ENCODE results near the gene FTO. TPM values are rescaled to one million over a fixed set of nuclear protein-coding genes. Genes with fewer than 3 reads are reported as not detected.

The FTO gene
- total RNA-seq, 1 donor from 2014 or later, result 110 TPM

- no peak overlapping the region for H2AFZ ChIP-seq (replicated peaks)
- Mint-ChIP-seq H3K27ac (no peak overlapping the region), H3K4me3 (no peak overlapping the region), H3K4me1 (peaks cover 6% of the 10 kb centered on the region), H3K36me3 (peaks cover 3% of the 10 kb centered on the region), H3K27me3 (ENCODE audit: insufficient read depth, low read depth) (no peaks in the 10 kb centered on the region), H3K9me3 (peaks cover 9% of the 10 kb centered on the region)
- peaks cover 7% of the 10 kb centered on the region for H3K36me3 ChIP-seq
- peaks cover 22% of the 10 kb centered on the region for H3K4me1 ChIP-seq
- no peak overlapping the region for H3K4me3 ChIP-seq
- no peak overlapping the region for H3K27ac ChIP-seq
- TF ChIP-seq EZH2phosphoT487 (IDR thresholded peaks at IDR 0.05) (no peak), EZH2 (IDR thresholded peaks at IDR 0.05) (no peak)
- TF ChIP-seq, protein P1, sequence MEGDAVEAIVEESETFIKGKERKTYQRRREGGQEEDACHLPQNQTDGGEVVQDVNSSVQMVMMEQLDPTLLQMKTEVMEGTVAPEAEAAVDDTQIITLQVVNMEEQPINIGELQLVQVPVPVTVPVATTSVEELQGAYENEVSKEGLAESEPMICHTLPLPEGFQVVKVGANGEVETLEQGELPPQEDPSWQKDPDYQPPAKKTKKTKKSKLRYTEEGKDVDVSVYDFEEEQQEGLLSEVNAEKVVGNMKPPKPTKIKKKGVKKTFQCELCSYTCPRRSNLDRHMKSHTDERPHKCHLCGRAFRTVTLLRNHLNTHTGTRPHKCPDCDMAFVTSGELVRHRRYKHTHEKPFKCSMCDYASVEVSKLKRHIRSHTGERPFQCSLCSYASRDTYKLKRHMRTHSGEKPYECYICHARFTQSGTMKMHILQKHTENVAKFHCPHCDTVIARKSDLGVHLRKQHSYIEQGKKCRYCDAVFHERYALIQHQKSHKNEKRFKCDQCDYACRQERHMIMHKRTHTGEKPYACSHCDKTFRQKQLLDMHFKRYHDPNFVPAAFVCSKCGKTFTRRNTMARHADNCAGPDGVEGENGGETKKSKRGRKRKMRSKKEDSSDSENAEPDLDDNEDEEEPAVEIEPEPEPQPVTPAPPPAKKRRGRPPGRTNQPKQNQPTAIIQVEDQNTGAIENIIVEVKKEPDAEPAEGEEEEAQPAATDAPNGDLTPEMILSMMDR (IDR thresholded peaks at IDR 0.05), result no peak
- H3K27me3 ChIP-seq, result no peaks in the 10 kb centered on the region
- H3K9me3 ChIP-seq (ENCODE audit: low read depth), result peaks cover 4% of the 10 kb centered on the region
- no peak overlapping the region for H3K4me2 ChIP-seq
- no peak for DNase-seq (ENCODE audit: low spot score)
- no peak overlapping the region for H3K9ac ChIP-seq
- H4K20me1 ChIP-seq (ENCODE audit: low read depth), result no peaks in the 10 kb centered on the region
- no peaks in the 10 kb centered on the region for H3F3A ChIP-seq (ENCODE audit: low read depth)
- H3K79me2 ChIP-seq (ENCODE audit: low read depth), result peaks cover 65% of the 10 kb centered on the region
Measured at GRCh38 chr16:53805752-53806151, 101.8 kb downstream of the FTO start.

GRCh38 chr16:53809088-53809932 lies 105.4 kb downstream of the FTO start:
- H3K27me3 ChIP-seq, result no peaks in the 10 kb centered on the region
- Mint-ChIP-seq H3K36me3 (no peaks in the 10 kb centered on the region), H3K9me3 (no peaks in the 10 kb centered on the region), H3K27ac (no peak overlapping the region), H3K4me1 (peaks cover 6% of the 10 kb centered on the region), H3K4me3 (no peak overlapping the region), H3K27me3 (ENCODE audit: insufficient read depth, low read depth) (no peaks in the 10 kb centered on the region)
- no peak overlapping the region for H3K4me2 ChIP-seq
- H3F3A ChIP-seq (ENCODE audit: low read depth), result no peaks in the 10 kb centered on the region
- H4K20me1 ChIP-seq (ENCODE audit: low read depth), result no peaks in the 10 kb centered on the region
- H3K36me3 ChIP-seq, result no peaks in the 10 kb centered on the region
- peaks cover 22% of the 10 kb centered on the region for H3K4me1 ChIP-seq
- no peak overlapping the region for H2AFZ ChIP-seq (replicated peaks)
- no peak for DNase-seq (ENCODE audit: low spot score)
- no peak overlapping the region for H3K27ac ChIP-seq
- peaks cover 34% of the 10 kb centered on the region for H3K79me2 ChIP-seq (ENCODE audit: low read depth)
- no peak overlapping the region for H3K4me3 ChIP-seq
- no peak overlapping the region for H3K9ac ChIP-seq
- TF ChIP-seq, protein P1 (IDR thresholded peaks at IDR 0.05), result no peak
- TF ChIP-seq EZH2 (IDR thresholded peaks at IDR 0.05) (no peak), EZH2phosphoT487 (IDR thresholded peaks at IDR 0.05) (no peak)
- no peaks in the 10 kb centered on the region for H3K9me3 ChIP-seq (ENCODE audit: low read depth)

DNA sequence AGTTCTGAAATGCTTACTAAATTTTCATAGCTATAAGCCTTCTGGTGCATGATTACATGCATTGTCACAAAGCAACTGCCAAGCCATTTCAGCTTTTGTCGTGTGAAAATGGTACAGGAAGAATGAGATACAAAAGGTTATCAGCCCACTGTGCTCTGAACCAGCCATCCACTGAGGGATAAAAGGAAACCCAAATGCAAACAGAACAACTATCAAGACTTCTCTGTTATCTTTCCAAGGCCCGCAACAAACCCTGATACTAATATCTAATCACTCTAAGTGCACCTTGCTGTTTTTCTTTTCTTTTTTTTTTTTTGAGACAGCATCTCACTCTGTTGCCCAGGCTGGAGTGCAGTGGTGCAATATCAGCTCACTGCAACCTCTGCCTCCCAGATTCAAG lies 109.0 kb downstream of the FTO start:
- Mint-ChIP-seq H3K4me3 (no peak overlapping the region), H3K27me3 (ENCODE audit: insufficient read depth, low read depth) (no peaks in the 10 kb centered on the region), H3K9me3 (no peaks in the 10 kb centered on the region), H3K36me3 (peaks cover 17% of the 10 kb centered on the region), H3K27ac (no peak overlapping the region), H3K4me1 (no peaks in the 10 kb centered on the region)
- Histone ChIP-seq H3K4me1 (peaks cover 8% of the 10 kb centered on the region), H3F3A (ENCODE audit: low read depth) (no peaks in the 10 kb centered on the region), H3K36me3 (no peaks in the 10 kb centered on the region), H4K20me1 (ENCODE audit: low read depth) (no peaks in the 10 kb centered on the region), H3K27me3 (no peaks in the 10 kb centered on the region), H3K79me2 (ENCODE audit: low read depth) (peaks cover 12% of the 10 kb centered on the region), H3K27ac (no peak overlapping the region), H3K4me3 (no peak overlapping the region), H2AFZ (replicated peaks) (no peak overlapping the region), H3K9me3 (ENCODE audit: low read depth) (no peaks in the 10 kb centered on the region), H3K9ac (no peak overlapping the region), H3K4me2 (no peak overlapping the region)
- no peak for DNase-seq (ENCODE audit: low spot score)
- TF ChIP-seq, protein P1 (IDR thresholded peaks at IDR 0.05), result no peak
- no peak for TF ChIP-seq EZH2 (IDR thresholded peaks at IDR 0.05)
- no peak for TF ChIP-seq EZH2phosphoT487 (IDR thresholded peaks at IDR 0.05)
